GM12801 (cell line): Measurements from ENCODE around the gene CARF.

Experiments
- TF ChIP-seq, protein P1 (sequence below): IDR thresholded peaks from one replicate; pipeline ENCODE4 v1.5.1; 2011; ENCODE audit warnings: control low read depth; ENCODE audit not compliant: insufficient read length; ENCODE audit errors: extremely low read depth

CARF gene

GRCh38 chr2:202932425-202933138, 20.5 kb downstream of the CARF start:
- TF ChIP-seq, protein P1, sequence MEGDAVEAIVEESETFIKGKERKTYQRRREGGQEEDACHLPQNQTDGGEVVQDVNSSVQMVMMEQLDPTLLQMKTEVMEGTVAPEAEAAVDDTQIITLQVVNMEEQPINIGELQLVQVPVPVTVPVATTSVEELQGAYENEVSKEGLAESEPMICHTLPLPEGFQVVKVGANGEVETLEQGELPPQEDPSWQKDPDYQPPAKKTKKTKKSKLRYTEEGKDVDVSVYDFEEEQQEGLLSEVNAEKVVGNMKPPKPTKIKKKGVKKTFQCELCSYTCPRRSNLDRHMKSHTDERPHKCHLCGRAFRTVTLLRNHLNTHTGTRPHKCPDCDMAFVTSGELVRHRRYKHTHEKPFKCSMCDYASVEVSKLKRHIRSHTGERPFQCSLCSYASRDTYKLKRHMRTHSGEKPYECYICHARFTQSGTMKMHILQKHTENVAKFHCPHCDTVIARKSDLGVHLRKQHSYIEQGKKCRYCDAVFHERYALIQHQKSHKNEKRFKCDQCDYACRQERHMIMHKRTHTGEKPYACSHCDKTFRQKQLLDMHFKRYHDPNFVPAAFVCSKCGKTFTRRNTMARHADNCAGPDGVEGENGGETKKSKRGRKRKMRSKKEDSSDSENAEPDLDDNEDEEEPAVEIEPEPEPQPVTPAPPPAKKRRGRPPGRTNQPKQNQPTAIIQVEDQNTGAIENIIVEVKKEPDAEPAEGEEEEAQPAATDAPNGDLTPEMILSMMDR = no peak

- TF ChIP-seq, protein P1 = no peak
Measured at GRCh38 chr2:202933139-202933510, 21.1 kb downstream of the CARF start.

DNA sequence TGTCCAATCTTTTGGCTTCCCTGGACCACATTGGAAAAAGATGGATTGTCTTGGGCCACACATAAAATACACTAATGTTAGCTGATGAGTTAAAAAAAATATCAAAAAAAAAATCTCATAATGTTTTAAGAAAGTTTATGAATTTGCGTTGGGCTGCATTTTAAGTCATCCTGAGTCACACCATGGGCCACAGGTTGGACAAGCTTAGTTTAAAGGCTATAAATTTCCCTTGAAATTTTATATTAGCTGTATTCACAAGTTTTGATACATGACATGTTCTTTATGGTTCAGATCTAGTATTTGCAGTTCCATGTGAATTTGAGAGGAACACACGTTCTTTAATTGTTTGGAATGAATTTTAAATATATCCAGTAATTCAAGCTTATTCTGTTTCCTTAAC, 21.9 kb downstream of the CARF start:
- TF ChIP-seq, protein P1 = no peak

GRCh38 chr2:202934456-202934855, 22.4 kb downstream of the CARF start:
- TF ChIP-seq, protein P1 = no peak

GRCh38 chr2:202938960-202939359, 26.9 kb downstream of the CARF start:
- TF ChIP-seq, protein P1 = no peak

DNA sequence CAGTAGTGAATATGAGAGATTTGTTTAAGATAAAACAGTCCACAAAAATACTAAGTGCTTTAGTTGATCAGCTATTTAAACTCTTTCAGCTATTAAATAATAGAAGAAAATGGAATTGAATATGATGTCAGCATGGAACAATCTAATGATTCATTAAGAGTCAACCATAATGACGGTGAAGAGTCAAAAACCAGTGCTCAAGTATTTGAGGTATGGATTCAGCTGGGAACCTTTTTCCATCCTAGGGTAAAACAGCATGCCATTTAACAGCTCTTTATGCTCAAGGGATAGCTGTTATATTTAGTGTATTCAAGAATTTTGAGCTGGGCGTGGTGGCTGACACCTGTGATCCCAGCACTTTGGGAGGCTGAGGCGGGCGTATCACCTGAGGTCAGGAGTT, 29.7 kb downstream of the CARF start:
- TF ChIP-seq, protein P1 = no peak

DNA sequence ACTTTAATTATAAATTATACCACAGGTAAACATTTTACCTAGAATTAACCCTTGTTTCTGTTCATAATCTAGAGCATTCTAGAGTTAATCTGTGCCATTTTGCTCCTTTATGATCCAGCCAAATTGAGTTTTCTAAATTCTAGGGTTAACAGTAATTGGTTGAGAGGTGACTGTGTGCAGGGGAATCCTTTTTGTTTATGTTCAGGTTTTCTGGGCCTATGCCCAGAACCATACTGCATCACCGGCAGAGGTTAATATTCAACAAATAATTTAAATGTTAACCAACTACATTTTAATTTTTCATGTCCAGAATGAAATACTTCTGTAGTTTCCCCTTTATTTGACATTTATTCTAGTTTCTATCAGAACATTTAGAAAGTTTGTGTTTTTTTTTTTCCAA, 32.3 kb downstream of the CARF start:
- TF ChIP-seq, protein P1 = no peak
